Liver (tissue), 9 donors: ENCODE data around the gene JPH4. TPM values are rescaled to one million over a fixed set of nuclear protein-coding genes. Genes with fewer than 3 reads are reported as not detected.

Experiments used
- DNase-seq: peaks from one replicate; pipeline ENCODE4 v3.0.0-alpha.2; 2017; ENCODE audit warnings: low spot score
- H3K27ac ChIP-seq, 2 donors: one replicate each; pipeline ENCODE4 v1.7.0; 2013; ENCODE audit warnings: inconsistent platforms in 2 of 2, low read length in 2 of 2, control low read depth in 1 of 2, low read depth in 1 of 2, mild to moderate bottlenecking in 1 of 2
- H3K27me3 ChIP-seq, 4 donors: one replicate each; pipeline versions ENCODE4 v1.6.1 to v1.7.0; 2013; ENCODE audit warnings: low read length in 3 of 4, inconsistent platforms in 1 of 4, mild to moderate bottlenecking in 1 of 4, moderate library complexity in 1 of 4; ENCODE audit not compliant: control insufficient read depth in 4 of 4, insufficient read depth in 4 of 4
- H3K36me3 ChIP-seq, 4 donors: one replicate each; pipeline versions ENCODE4 v1.6.1 to v1.7.0; 2013; ENCODE audit warnings: low read length in 3 of 4, mild to moderate bottlenecking in 3 of 4, low read depth in 1 of 4, moderate library complexity in 1 of 4; ENCODE audit not compliant: control insufficient read depth in 4 of 4, insufficient read depth in 3 of 4
- H3K4me1 ChIP-seq, 4 donors: one replicate each; pipeline versions ENCODE4 v1.6.1 to v1.7.0; 2013; ENCODE audit warnings: low read length in 3 of 4, mild to moderate bottlenecking in 3 of 4, moderate library complexity in 1 of 4; ENCODE audit not compliant: control insufficient read depth in 4 of 4, insufficient read depth in 4 of 4
- H3K4me3 ChIP-seq, 3 donors: one replicate each; pipeline versions ENCODE4 v1.6.1 to v1.7.0; 2013; ENCODE audit warnings: low read length in 3 of 3, control low read depth in 1 of 3, low read depth in 1 of 3, mild to moderate bottlenecking in 1 of 3
- H3K9ac ChIP-seq, 2 donors: one replicate each; pipeline ENCODE4 v1.7.0; 2013; ENCODE audit warnings: low read length in 2 of 2, mild to moderate bottlenecking in 2 of 2, moderate library complexity in 2 of 2, control low read depth in 1 of 2, low read depth in 1 of 2
- H3K9me3 ChIP-seq, 4 donors: one replicate each; pipeline versions ENCODE4 v1.6.1 to v1.7.0; 2013; ENCODE audit warnings: low read length in 3 of 4; ENCODE audit not compliant: control insufficient read depth in 4 of 4
- EGR1 ChIP-seq, 2 donors: IDR thresholded peaks; 2 replicates each; pipeline ENCODE4 v1.6.1; 2016 to 2018; ENCODE audit warnings: antibody characterized with exemption in 2 of 2, low read depth in 2 of 2
- FOXA1 ChIP-seq: IDR thresholded peaks from 2 replicates; pipeline ENCODE4 v1.6.1; 2016; ENCODE audit warnings: antibody characterized with exemption
- GABPA ChIP-seq, 2 donors: IDR thresholded peaks in 1 of 2; conservative IDR thresholded peaks in 1 of 2; 2 replicates each; pipeline ENCODE4 v1.6.1; 2016; ENCODE audit warnings: antibody characterized with exemption in 2 of 2, mild to moderate bottlenecking in 1 of 2, moderate library complexity in 1 of 2
- HNF4A ChIP-seq, 2 donors: conservative IDR thresholded peaks; 2 replicates each; pipeline ENCODE4 v1.6.1; 2016; ENCODE audit warnings: antibody characterized with exemption in 2 of 2, mild to moderate bottlenecking in 2 of 2
- JUND ChIP-seq, 2 donors: IDR thresholded peaks; 2 replicates each; pipeline ENCODE4 v1.6.1; 2016; ENCODE audit warnings: antibody characterized with exemption in 2 of 2
- NR2F2 ChIP-seq: IDR thresholded peaks from 2 replicates; pipeline ENCODE4 v1.6.1; 2016; ENCODE audit warnings: antibody characterized with exemption
- RAD21 ChIP-seq, 2 donors: IDR thresholded peaks; 2 replicates each; pipeline ENCODE4 v1.6.1; 2016; ENCODE audit warnings: antibody characterized with exemption in 2 of 2, mild to moderate bottlenecking in 2 of 2
- RXRA ChIP-seq, 2 donors: IDR thresholded peaks; 2 replicates each; pipeline ENCODE4 v1.6.1; 2017 to 2018; ENCODE audit warnings: antibody characterized with exemption in 2 of 2, mild to moderate bottlenecking in 1 of 2
- SP1 ChIP-seq: IDR thresholded peaks from 2 replicates; pipeline ENCODE4 v1.6.1; 2018; ENCODE audit warnings: antibody characterized with exemption, mild to moderate bottlenecking
- YY1 ChIP-seq: IDR thresholded peaks from 2 replicates; pipeline ENCODE4 v1.6.1; 2016; ENCODE audit warnings: antibody characterized with exemption, mild to moderate bottlenecking
- WGBS: extraction: QIAGEN DNeasy Blood & Tissue Kit; methylation state at CpG from one replicate; pipeline ENCODE4 v1.1.7; 2013; 5-methylcytosine and 5-hydroxymethylcytosine counted together
- polyA plus RNA-seq, 2 donors: library from polyadenylated mRNA; stranded (reverse) in 1 of 2; unstranded in 1 of 2; fragments of 200-250 nt in 1 of 2; fragments of >200 nt in 1 of 2; fragmentation: Nextera tagmentation in 1 of 2; extraction: Ambion mirVana in 1 of 2; gene quantifications; one replicate each; pipeline versions ENCODE4 v1.2.1 to v1.2.3, GENCODE V29; 2013 to 2015
- total RNA-seq, 2 donors: library from RNA; depleted of rRNA; stranded (reverse); fragments of >200 nt; gene quantifications; one replicate each; pipeline ENCODE4 v1.2.3, GENCODE V29; 2014
- TF ChIP-seq, protein P1 (sequence below): fragments of 150-350 bp; IDR thresholded peaks from 2 replicates; pipeline ENCODE4 v1.5.1; 2017; ENCODE audit warnings: improper control_type of control experiment, low read depth, low read length; ENCODE audit not compliant: missing input control
- donor health status: healthy.
- donor health status: healthy.
- donor health status: healthy.
- donor health status: healthy.
- donor health status: healthy.

Gene JPH4
- total and polyA plus RNA-seq, 4 donors, result 0.07 to 0.24 (median 0.16) TPM

DNA sequence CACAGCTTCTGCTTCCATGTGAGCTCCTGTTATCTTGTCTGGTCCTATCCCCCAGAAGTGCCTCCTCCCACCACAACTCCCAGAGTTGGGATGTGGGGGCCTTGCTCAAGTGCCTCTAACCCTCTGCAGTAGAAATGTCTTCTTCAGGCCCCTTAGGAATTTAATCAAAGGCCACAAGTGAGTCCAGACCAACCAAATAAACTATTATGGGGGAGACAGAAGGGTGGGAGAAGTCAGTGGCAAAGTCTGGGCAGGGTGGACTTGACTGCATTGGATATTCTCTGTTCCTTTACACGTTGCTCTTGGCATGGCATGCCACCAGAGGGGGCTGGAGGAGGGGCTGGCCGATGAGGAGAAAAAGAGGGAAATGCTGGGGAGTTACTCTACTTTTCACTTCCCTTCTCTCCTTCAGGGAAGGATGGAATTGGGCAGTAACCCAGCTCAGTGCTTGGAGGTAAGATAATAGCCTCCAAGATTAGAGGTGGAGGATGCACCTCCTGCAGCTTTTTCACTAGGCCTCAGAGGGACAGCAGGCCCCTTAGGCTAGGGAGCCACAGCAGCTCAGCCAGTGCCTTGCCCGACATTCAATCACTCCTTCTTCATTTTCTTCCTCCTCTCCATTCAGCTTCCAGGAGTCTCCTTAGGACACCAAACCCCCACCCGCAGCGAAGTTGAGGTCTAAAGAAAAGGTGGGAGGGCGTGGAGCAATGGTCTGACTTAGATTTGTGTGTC lies 9.8 kb downstream of the JPH4 start:
- H3K27ac ChIP-seq, result no peak overlapping the region
- WGBS, result 64% methylated on average over 6 of the region's 6 CpGs

GRCh38 chr14:23568021-23568599 lies 10.5 kb downstream of the JPH4 start:
- no peaks in the 10 kb centered on the region for H3K27me3 ChIP-seq
- H3K9ac ChIP-seq, result peak overlapping the region in 1 of 2 donors; percentile 39
- no peaks in the 10 kb centered on the region for H3K36me3 ChIP-seq
- TF ChIP-seq, protein P1, sequence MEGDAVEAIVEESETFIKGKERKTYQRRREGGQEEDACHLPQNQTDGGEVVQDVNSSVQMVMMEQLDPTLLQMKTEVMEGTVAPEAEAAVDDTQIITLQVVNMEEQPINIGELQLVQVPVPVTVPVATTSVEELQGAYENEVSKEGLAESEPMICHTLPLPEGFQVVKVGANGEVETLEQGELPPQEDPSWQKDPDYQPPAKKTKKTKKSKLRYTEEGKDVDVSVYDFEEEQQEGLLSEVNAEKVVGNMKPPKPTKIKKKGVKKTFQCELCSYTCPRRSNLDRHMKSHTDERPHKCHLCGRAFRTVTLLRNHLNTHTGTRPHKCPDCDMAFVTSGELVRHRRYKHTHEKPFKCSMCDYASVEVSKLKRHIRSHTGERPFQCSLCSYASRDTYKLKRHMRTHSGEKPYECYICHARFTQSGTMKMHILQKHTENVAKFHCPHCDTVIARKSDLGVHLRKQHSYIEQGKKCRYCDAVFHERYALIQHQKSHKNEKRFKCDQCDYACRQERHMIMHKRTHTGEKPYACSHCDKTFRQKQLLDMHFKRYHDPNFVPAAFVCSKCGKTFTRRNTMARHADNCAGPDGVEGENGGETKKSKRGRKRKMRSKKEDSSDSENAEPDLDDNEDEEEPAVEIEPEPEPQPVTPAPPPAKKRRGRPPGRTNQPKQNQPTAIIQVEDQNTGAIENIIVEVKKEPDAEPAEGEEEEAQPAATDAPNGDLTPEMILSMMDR, result no peak
- H3K9me3 ChIP-seq, result no peaks in the 10 kb centered on the region
- peak overlapping the region in 1 of 3 donors; percentile 70 for H3K4me3 ChIP-seq
- peaks cover 0 to 28% (median 17%) of the 10 kb centered on the region in 4 donors for H3K4me1 ChIP-seq
- no peak overlapping the region for H3K27ac ChIP-seq
- WGBS, result 81% methylated on average over 2 of the region's 2 CpGs
- no peak for DNase-seq

More for the DNA sequence above, 9.8 kb downstream of the JPH4 start:
- DNase-seq, result no peak
- H3K9ac ChIP-seq, result no peak overlapping the region
- H3K36me3 ChIP-seq, result no peaks in the 10 kb centered on the region
- H3K27me3 ChIP-seq, result no peaks in the 10 kb centered on the region
- peaks cover 0 to 23% (median 11%) of the 10 kb centered on the region in 4 donors for H3K4me1 ChIP-seq
- H3K9me3 ChIP-seq, result no peaks in the 10 kb centered on the region
- TF ChIP-seq, protein P1, result peak; percentile 6
- no peak for TF ChIP-seq HNF4A (conservative IDR thresholded peaks at IDR 0.05)
- no peak overlapping the region for H3K4me3 ChIP-seq

- peak; percentile 80 for DNase-seq
- Histone ChIP-seq H3K4me1 (peaks cover 0 to 30% (median 19%) of the 10 kb centered on the region in 4 donors), H3K9ac (peak within 1 kb of the TSS; percentile 39 to 65), H3K27me3 (no peaks in the 10 kb centered on the region), H3K27ac (peak within 1 kb of the TSS; percentile 63 to 67), H3K36me3 (no peaks in the 10 kb centered on the region), H3K4me3 (peak within 1 kb of the TSS; percentile 62 to 82 (median 70)), H3K9me3 (no peaks in the 10 kb centered on the region)
- TF ChIP-seq EGR1 (IDR thresholded peaks at IDR 0.05; ENCODE audit: low read depth in 2 of 2) (no peak), RAD21 (IDR thresholded peaks at IDR 0.05) (peak in 1 of 2 donors; percentile 22), YY1 (peak; percentile 66), SP1 (peak; percentile 29), JUND (IDR thresholded peaks at IDR 0.05) (no peak), RXRA (IDR thresholded peaks at IDR 0.05) (peak in 1 of 2 donors; percentile 19), FOXA1 (no peak), GABPA (IDR thresholded peaks at IDR 0.05 in 1 of 2, conservative IDR thresholded peaks at IDR 0.05 in 1 of 2) (peak in 1 of 2 donors; percentile 14), NR2F2 (peak; percentile 42), HNF4A (conservative IDR thresholded peaks at IDR 0.05) (peak in 1 of 2 donors; percentile 12)
- WGBS, result 2% methylated on average over 53 of the region's 53 CpGs
Measured at GRCh38 chr14:23567186-23568020, 11.2 kb downstream of the JPH4 start, which contains the start of gene AP1G2. Gene AP1G2 (minus strand): TSS chr14:23567791. CDS start chr14:23567314, 477 bp downstream.
